Measurements from ENCODE around the gene CDK5. TPM values are rescaled to one million over a fixed set of nuclear protein-coding genes. Genes with fewer than 3 reads are reported as not detected.

CDK5 gene
- total and polyA plus RNA-seq, 2 of the 13 experiments (the other 11 are each of a cell fraction or from before 2014, with no cell fraction given): 16.4 to 21.3 TPM

- TF ChIP-seq, protein P1, sequence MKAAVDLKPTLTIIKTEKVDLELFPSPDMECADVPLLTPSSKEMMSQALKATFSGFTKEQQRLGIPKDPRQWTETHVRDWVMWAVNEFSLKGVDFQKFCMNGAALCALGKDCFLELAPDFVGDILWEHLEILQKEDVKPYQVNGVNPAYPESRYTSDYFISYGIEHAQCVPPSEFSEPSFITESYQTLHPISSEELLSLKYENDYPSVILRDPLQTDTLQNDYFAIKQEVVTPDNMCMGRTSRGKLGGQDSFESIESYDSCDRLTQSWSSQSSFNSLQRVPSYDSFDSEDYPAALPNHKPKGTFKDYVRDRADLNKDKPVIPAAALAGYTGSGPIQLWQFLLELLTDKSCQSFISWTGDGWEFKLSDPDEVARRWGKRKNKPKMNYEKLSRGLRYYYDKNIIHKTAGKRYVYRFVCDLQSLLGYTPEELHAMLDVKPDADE (CRISPR knock-in tag; IDR thresholded peaks at IDR 0.05): no peak
- TF ChIP-seq DDIT3 (CRISPR knock-in tag; IDR thresholded peaks at IDR 0.05): no peak
- TF ChIP-seq ZNF512B (CRISPR knock-in tag; IDR thresholded peaks at IDR 0.05; ENCODE audit: borderline replicate concordance): no peak
- no peak for TF ChIP-seq ZHX1 (CRISPR knock-in tag; IDR thresholded peaks at IDR 0.05; ENCODE audit: low read depth)
- TF ChIP-seq, protein P2, sequence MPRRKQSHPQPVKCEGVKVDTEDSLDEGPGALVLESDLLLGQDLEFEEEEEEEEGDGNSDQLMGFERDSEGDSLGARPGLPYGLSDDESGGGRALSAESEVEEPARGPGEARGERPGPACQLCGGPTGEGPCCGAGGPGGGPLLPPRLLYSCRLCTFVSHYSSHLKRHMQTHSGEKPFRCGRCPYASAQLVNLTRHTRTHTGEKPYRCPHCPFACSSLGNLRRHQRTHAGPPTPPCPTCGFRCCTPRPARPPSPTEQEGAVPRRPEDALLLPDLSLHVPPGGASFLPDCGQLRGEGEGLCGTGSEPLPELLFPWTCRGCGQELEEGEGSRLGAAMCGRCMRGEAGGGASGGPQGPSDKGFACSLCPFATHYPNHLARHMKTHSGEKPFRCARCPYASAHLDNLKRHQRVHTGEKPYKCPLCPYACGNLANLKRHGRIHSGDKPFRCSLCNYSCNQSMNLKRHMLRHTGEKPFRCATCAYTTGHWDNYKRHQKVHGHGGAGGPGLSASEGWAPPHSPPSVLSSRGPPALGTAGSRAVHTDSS (CRISPR knock-in tag; conservative IDR thresholded peaks at IDR 0.05): no peak
- TF ChIP-seq ZNF496 (CRISPR knock-in tag; IDR thresholded peaks at IDR 0.05; ENCODE audit: insufficient replicate concordance): no peak
- TF ChIP-seq HOMEZ (CRISPR knock-in tag; IDR thresholded peaks at IDR 0.05; ENCODE audit: low read depth): no peak
These were observed 29.4 kb downstream of the CDK5 start, which contains the start of gene ABCB8 (continued) for GRCh38 chr7:151028131-151028947.

Data from HepG2 (cell line).